KOPT-K1 (cell line): Measurements from ENCODE around the gene DUSP7.
A peak's percentile ranks its signal among the peaks of the same experiment; 100 is the strongest.

Experiments
- H3K27ac ChIP-seq: fragments of 200-600 bp; sonication (generic); 2 replicates; pipeline ENCODE4 v1.5.1; 2016; ENCODE audit warnings: antibody characterized with exemption, mild to moderate bottlenecking, low read depth, low read length; ENCODE audit not compliant: poor library complexity, severe bottlenecking
- H3K36me3 ChIP-seq: fragments of 200-600 bp; sonication (generic); 2 replicates; pipeline ENCODE4 v1.5.1; 2017; ENCODE audit warnings: antibody characterized with exemption, mild to moderate bottlenecking, low read length, moderate library complexity; ENCODE audit not compliant: insufficient read depth
- H3K9me3 ChIP-seq: fragments of 200-600 bp; sonication (generic); 2 replicates; pipeline ENCODE4 v1.5.1; 2017; ENCODE audit warnings: antibody characterized with exemption, low read length, mild to moderate bottlenecking; ENCODE audit not compliant: insufficient read depth, poor library complexity, severe bottlenecking

The DUSP7 gene

DNA sequence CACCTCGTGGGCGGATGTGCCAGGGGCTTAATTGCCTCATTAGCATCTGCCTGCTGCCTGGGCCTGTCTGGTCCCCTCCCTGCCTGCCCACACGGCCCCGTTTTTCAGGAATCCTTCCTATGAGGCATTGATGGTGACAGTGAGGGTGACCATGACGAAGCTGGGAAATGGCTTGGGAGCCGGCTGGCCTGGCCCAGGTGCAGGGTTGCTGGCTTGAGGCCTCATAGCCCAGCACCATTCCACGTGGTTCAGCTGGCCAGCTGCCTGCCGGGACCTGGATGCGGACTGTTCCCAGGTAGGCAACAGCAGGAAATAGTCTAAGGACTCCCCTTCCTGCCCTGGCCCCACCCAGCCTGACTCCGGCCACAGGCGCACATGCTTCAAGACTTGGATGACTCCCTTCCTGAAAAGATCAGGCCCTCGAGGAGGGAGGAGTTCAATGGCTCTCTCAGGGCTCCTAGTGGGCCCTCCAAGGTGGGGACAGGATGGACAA, 8.9 kb upstream of the DUSP7 start:
- Histone ChIP-seq H3K36me3 (no peaks in the 10 kb centered on the region), H3K9me3 (no peaks in the 10 kb centered on the region), H3K27ac (no peak overlapping the region)

- Histone ChIP-seq H3K9me3 (no peaks in the 10 kb centered on the region), H3K27ac (no peak overlapping the region), H3K36me3 (no peaks in the 10 kb centered on the region)
Observed at GRCh38 chr3:52064561-52064960, 8.2 kb upstream of the DUSP7 start.

GRCh38 chr3:52063026-52063723, 6.8 kb upstream of the DUSP7 start:
- no peaks in the 10 kb centered on the region for H3K9me3 ChIP-seq
- H3K36me3 ChIP-seq: no peaks in the 10 kb centered on the region
- no peak overlapping the region for H3K27ac ChIP-seq

GRCh38 chr3:52062505-52062904, 6.1 kb upstream of the DUSP7 start:
- Histone ChIP-seq H3K9me3 (no peaks in the 10 kb centered on the region), H3K27ac (no peak overlapping the region), H3K36me3 (no peaks in the 10 kb centered on the region)

DNA sequence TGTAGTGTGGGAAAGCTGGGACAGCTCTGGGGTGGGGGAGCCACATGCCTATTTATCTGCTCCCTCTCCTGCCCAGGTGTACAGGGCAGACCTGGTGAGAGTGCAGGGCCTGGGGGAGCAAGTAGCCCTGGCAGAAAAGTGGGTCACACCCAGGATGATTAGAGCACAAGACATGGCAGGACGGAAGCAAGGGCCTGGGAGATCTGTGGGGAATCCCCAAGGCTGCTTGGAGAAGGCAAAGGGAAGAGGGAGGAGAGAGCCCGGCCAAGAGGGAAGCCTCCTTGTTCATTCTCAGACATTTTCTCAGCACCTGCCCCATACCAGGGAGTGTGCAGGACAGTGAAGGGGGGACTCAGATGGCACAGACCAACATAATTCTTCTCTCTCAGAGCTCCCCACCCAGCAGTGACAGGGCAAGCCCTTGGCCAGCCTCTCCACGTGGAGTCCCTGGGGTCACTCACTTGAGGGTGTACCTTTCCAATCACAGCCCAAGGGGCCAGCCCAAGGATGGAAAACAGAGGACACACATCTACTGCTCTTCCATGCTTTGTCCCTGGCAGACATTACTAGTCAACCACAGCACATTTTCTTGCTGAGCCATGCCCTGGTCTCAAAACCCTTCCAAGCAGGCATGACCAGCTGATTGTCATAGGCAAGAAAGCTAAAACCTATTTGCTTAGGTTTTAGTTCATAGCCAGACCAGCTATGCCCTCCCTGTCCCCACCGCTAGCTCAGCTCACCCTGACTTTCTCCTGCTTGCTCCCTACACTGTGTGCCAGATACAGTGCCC, 4.9 kb upstream of the DUSP7 start:
- no peak overlapping the region for H3K27ac ChIP-seq
- H3K9me3 ChIP-seq: no peaks in the 10 kb centered on the region
- no peaks in the 10 kb centered on the region for H3K36me3 ChIP-seq

DNA sequence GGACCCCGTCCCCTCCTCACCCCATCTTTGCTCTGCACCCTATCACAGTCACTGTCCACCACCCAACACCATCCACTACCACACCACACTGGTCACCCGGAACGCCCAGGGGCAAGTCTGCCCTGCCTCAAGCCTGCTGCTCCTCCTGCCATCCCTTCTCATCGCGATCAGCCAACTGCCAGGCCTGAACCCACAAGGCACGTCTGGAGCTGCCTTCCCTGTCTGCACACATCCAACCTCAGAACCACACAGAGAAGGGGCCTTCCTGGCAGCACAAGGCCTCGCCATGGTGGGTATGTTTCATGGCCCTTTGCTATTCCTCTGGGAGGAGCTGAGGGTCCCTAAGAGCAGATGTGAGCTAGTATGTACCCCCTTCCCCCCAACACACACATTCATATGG, 3.4 kb upstream of the DUSP7 start:
- no peak overlapping the region for H3K27ac ChIP-seq
- H3K9me3 ChIP-seq: no peaks in the 10 kb centered on the region
- no peaks in the 10 kb centered on the region for H3K36me3 ChIP-seq

GRCh38 chr3:52057812-52058495, 1.6 kb upstream of the DUSP7 start:
- Histone ChIP-seq H3K9me3 (no peaks in the 10 kb centered on the region), H3K27ac (no peak overlapping the region), H3K36me3 (peaks cover 15% of the 10 kb centered on the region; the same call in 1 of the 2 replicates)

- peak overlapping the region; percentile 64 for H3K27ac ChIP-seq
- H3K36me3 ChIP-seq: peaks cover 22% of the 10 kb centered on the region
- no peaks in the 10 kb centered on the region for H3K9me3 ChIP-seq
Observed at GRCh38 chr3:52056968-52057811, 819 bp upstream of the DUSP7 start.

DNA sequence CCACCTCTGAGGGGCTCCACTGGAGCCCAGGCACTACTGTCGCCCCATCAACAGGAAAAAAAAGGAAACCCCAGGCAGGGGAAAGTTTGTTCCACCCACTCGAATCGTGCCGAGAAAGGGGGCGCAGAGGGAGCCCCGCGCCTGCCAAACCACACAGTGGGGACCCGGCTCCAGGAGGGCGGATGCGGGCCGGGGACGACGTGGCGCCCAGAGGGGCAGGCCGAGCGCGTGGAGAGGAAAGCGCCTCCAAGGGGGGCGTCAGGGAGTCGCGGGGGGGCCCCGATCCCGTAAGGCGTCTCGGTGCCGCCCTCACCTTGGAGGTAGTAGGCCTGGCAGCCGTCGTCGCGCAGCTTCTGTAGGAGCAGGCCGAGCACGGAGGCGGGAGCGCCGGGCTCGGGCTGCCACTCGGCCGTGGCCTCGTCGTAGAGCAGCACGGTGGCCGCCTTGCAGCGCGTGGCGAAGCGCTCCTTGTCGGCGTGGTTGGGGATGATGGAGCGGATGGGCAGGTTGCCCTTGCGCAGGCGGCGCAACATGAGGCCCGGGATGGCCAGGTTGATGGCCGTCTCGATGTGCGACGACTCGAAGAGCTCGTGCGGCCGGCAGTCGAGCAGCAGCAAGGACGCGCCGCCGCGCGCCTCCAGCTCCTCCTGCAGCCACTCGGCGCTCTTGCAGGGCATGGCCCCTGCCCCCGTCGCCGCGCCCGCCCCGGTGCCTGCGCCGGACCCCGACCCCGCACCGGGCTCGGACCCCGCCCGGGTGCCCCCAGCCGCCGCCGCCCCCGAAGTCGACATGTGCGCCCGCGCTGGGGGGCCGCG, 627 bp downstream of the DUSP7 start:
- Histone ChIP-seq H3K36me3 (peaks cover 37% of the 10 kb centered on the region), H3K27ac (peak overlapping the region; percentile 57), H3K9me3 (no peaks in the 10 kb centered on the region)

- H3K9me3 ChIP-seq: no peaks in the 10 kb centered on the region
- peak overlapping the region; percentile 57 for H3K27ac ChIP-seq
- H3K36me3 ChIP-seq: peaks cover 45% of the 10 kb centered on the region
Observed at GRCh38 chr3:52054661-52055511, 1.5 kb downstream of the DUSP7 start.

DNA sequence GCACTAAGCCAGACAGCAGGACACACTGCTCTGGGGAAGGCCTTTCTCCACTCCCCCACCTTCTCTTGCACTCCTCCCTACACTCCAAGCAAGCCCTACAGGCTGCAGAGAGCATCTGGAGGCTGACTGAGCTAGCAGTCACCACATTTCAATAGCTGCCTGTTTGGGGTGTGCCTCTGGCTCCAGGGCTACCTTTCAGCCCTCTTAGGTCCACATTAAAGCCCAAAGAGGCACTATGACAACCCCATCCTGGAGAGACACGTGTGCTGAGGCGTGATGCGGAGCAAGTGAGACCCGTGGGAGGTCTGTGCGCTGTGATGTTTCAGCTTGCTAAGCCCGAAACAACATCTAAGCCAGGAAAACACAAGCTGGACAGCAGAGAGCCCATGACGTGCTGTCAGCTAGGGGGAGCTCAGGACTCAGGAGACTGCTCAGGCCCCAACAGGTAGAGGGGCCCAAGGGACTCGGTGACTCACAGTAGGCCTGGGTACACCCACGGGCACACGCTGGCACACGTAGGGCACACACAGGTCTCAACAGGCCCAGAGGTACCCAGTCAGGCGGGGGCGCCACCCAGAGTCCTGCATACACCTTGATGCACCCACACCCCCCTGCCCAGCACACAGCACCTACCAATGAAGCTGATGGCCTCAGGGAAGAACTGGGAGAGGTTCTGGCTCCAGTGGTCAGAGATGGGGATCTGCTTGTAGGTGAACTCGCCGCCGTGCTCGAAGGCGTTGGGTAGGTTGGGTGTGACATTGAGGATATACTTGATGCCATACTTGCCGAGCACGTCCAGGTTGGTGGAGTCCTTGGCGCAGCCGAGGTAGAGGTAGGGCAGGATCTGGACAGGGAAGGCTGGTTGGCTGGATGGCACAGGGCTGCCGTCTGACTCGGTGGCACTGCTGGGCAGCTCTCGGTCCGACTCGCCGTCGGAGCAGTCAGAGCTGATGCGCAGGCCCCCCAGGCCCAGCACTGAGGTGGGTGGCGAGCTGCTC, 2.8 kb downstream of the DUSP7 start:
- Histone ChIP-seq H3K27ac (peak overlapping the region; percentile 54), H3K9me3 (no peaks in the 10 kb centered on the region), H3K36me3 (peaks cover 58% of the 10 kb centered on the region)

GRCh38 chr3:52052831-52053306, 3.5 kb downstream of the DUSP7 start:
- H3K9me3 ChIP-seq: no peaks in the 10 kb centered on the region
- H3K27ac ChIP-seq: peak overlapping the region; percentile 54
- peaks cover 63% of the 10 kb centered on the region for H3K36me3 ChIP-seq
